Kidney epithelial cell (primary cell): Measurements from ENCODE around the gene SRCIN1. TPM values are rescaled to one million over a fixed set of nuclear protein-coding genes. Genes with fewer than 3 reads are reported as not detected.

Experiments
- DNase-seq: peaks from one replicate; pipeline ENCODE4 v3.0.0-alpha.2; 2010; ENCODE audit warnings: low read depth
- H3K27me3 ChIP-seq: 2 replicates; pipeline ENCODE4 v1.6.0; 2011; ENCODE audit warnings: low read length; ENCODE audit not compliant: control insufficient read depth, insufficient read depth
- H3K36me3 ChIP-seq: 2 replicates; pipeline ENCODE4 v1.5.1; 2011; ENCODE audit warnings: low read length; ENCODE audit not compliant: control insufficient read depth, insufficient read depth
- H3K4me3 ChIP-seq: 2 replicates; pipeline ENCODE4 v1.5.1; 2011; ENCODE audit warnings: low read depth, mild to moderate bottlenecking, control low read depth, low read length
- total RNA-seq: library from RNA; depleted of rRNA; stranded (reverse); fragments of >200 nt; gene quantifications from 2 replicates; pipeline ENCODE4 v1.2.3, GENCODE V29; 2015
- TF ChIP-seq, protein P1 (sequence below): IDR thresholded peaks from 2 replicates; pipeline ENCODE4 v1.5.1; 2011; ENCODE audit warnings: mild to moderate bottlenecking, moderate library complexity, low read length, control low read depth, inconsistent platforms; ENCODE audit not compliant: insufficient read depth, poor library complexity, severe bottlenecking

SRCIN1 gene
- total RNA-seq, 1 donor from 2014 or later = 0.84 TPM

DNA sequence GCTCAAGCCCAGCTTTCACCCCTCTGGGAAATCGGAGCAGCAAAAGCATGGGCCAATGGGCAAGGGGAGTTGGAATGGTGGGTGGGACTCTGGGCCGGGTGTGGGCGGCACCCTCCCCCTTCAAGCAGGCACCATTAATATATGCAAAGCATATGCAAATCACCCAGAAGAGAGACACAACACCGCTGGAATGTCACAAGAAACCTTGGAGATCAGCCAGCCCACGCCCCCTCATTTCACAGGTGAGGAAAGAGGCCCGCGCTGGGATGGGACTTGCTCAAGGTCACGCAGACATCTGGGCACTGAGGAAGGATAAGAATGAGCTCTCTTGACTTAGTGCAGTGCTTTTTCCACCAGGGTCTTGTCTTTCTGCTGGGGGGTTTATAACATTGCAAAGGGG, 4.8 kb downstream of the SRCIN1 start:
- TF ChIP-seq, protein P1, sequence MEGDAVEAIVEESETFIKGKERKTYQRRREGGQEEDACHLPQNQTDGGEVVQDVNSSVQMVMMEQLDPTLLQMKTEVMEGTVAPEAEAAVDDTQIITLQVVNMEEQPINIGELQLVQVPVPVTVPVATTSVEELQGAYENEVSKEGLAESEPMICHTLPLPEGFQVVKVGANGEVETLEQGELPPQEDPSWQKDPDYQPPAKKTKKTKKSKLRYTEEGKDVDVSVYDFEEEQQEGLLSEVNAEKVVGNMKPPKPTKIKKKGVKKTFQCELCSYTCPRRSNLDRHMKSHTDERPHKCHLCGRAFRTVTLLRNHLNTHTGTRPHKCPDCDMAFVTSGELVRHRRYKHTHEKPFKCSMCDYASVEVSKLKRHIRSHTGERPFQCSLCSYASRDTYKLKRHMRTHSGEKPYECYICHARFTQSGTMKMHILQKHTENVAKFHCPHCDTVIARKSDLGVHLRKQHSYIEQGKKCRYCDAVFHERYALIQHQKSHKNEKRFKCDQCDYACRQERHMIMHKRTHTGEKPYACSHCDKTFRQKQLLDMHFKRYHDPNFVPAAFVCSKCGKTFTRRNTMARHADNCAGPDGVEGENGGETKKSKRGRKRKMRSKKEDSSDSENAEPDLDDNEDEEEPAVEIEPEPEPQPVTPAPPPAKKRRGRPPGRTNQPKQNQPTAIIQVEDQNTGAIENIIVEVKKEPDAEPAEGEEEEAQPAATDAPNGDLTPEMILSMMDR = no peak
- no peak for DNase-seq
- Histone ChIP-seq H3K4me3 (no peak overlapping the region), H3K27me3 (peaks cover 78% of the 10 kb centered on the region), H3K36me3 (no peaks in the 10 kb centered on the region)

DNA sequence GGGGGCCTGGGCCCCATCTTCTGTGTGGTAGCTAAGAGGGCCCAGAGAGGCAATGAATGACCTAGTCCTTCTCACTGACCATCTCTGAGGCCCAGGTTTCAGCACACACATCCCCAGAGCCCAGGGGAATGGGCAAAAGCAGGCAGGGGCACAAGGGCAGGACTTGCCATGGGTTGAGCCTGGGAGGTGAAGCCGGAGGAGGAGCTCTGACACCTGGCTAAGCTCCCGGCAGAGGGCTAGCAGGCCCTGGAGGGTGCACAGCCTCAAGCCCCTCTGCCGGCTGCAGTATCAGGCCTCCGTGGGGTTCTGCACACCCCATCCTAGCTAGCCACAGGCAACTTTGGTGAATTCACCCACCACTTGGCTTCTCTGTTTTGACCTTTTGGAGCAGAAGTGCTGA, 5.3 kb downstream of the SRCIN1 start:
- TF ChIP-seq, protein P1 = no peak
- Histone ChIP-seq H3K27me3 (peaks cover 83% of the 10 kb centered on the region), H3K4me3 (no peak overlapping the region), H3K36me3 (no peaks in the 10 kb centered on the region)
- DNase-seq = no peak

- H3K4me3 ChIP-seq = no peak overlapping the region
- H3K27me3 ChIP-seq = peaks cover 81% of the 10 kb centered on the region
- H3K36me3 ChIP-seq = no peaks in the 10 kb centered on the region
- TF ChIP-seq, protein P1 = no peak
- no peak for DNase-seq
Observed at GRCh38 chr17:38599398-38599856, 6.3 kb downstream of the SRCIN1 start.

GRCh38 chr17:38598995-38599394, 6.8 kb downstream of the SRCIN1 start:
- Histone ChIP-seq H3K36me3 (no peaks in the 10 kb centered on the region), H3K27me3 (peaks cover 81% of the 10 kb centered on the region), H3K4me3 (no peak overlapping the region)
- TF ChIP-seq, protein P1 = no peak
- no peak for DNase-seq

DNA sequence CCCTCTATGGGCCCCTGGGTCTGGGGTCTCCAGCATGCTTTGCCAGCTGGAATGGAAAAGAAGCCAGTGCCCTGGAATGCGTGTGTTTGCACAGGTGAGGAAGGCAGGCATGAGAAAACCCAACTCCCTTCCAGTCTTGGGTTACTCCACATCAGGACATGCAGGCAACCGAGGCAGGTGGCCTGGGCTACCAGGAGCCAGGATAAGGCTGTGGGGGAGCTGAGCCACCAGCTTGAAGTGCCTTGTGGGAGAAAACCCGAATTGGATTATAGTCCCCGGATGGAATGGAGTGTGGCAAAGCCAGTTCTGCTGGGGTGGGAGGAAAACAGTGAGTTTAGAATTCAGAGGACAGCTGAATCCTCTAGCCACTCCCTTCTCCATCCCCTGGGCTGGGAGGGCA, 7.2 kb downstream of the SRCIN1 start:
- DNase-seq = peak; percentile 34
- peaks cover 82% of the 10 kb centered on the region for H3K27me3 ChIP-seq
- H3K4me3 ChIP-seq = no peak overlapping the region
- no peaks in the 10 kb centered on the region for H3K36me3 ChIP-seq
- TF ChIP-seq, protein P1 = no peak

DNA sequence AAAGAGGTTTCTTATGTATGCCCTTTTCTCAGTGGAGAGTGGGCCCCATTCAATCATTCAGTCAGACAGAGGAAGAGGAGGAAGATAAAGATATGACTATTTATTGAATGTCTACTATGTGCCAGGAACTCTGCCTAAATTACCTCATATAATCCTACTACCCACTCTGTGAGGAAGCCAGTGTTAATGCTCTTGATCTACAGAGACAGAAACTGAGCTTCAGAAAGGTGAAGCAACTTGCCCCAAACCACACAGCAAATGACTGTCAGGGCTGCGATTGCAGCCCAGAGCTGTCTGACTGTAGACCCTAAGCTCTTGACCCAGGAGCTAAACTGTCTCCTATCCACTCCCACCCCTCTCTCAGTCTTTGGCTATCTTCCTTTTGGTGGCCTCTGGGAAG, 8.4 kb downstream of the SRCIN1 start:
- no peak for DNase-seq
- H3K27me3 ChIP-seq = peaks cover 79% of the 10 kb centered on the region
- H3K36me3 ChIP-seq = no peaks in the 10 kb centered on the region
- TF ChIP-seq, protein P1 = no peak
- no peak overlapping the region for H3K4me3 ChIP-seq
